GM12878 (cell line): ENCODE data around the gene CYB5D1. TPM values are rescaled to one million over a fixed set of nuclear protein-coding genes. Genes with fewer than 3 reads are reported as not detected.
A peak's percentile ranks its signal among the peaks of the same experiment; 100 is the strongest.

Experiments used
- BHLHE40 ChIP-seq, 2 experiments: fragments of 450-650 bp in 1 of 2; IDR thresholded peaks; 2 replicates each; pipeline ENCODE4 v1.6.1; 2011 to 2017; ENCODE audit warnings: low read depth in 2 of 2, borderline replicate concordance in 1 of 2, improper control_type of control experiment in 1 of 2, low read length in 1 of 2, mild to moderate bottlenecking in 1 of 2
- CBFB ChIP-seq: IDR thresholded peaks from 2 replicates; pipeline ENCODE4 v1.6.1; 2016; ENCODE audit warnings: antibody characterized with exemption, low read depth
- CHD2 ChIP-seq: IDR thresholded peaks from 2 replicates; pipeline ENCODE4 v1.6.1; 2011; ENCODE audit warnings: low read depth, low read length, improper control_type of control experiment, borderline replicate concordance
- CREM ChIP-seq: IDR thresholded peaks from 2 replicates; pipeline ENCODE4 v1.6.1; 2014; ENCODE audit warnings: antibody characterized with exemption, low read depth
- E2F8 ChIP-seq: fragments of 450-650 bp; IDR thresholded peaks from 2 replicates; pipeline ENCODE4 v1.6.1; 2018; ENCODE audit warnings: mild to moderate bottlenecking, low read depth, moderate library complexity; ENCODE audit not compliant: partially characterized antibody
- EED ChIP-seq: sonication (generic); IDR thresholded peaks from 2 replicates; pipeline ENCODE4 v1.6.1; 2016; ENCODE audit warnings: antibody characterized with exemption, low read depth
- EGR1 ChIP-seq, 2 experiments: IDR thresholded peaks; 1 replicate in 1 of 2; 2 replicates in 1 of 2; pipeline ENCODE4 v1.6.1; 2011 to 2012; ENCODE audit warnings: low read depth in 2 of 2, low read length in 2 of 2, borderline replicate concordance in 1 of 2, mild to moderate bottlenecking in 1 of 2, moderate library complexity in 1 of 2
- EP300 ChIP-seq, 2 experiments: fragments of 150-350 bp in 1 of 2; IDR thresholded peaks; 2 replicates each; pipeline ENCODE4 v1.6.1; 2011 to 2012; ENCODE audit warnings: low read depth in 2 of 2, low read length in 2 of 2, borderline replicate concordance in 1 of 2, improper control_type of control experiment in 1 of 2, inconsistent platforms in 1 of 2; ENCODE audit not compliant: control insufficient read depth in 1 of 2
- IKZF1 ChIP-seq: fragments of 450-650 bp; conservative IDR thresholded peaks from 2 replicates; pipeline ENCODE4 v1.6.1; 2017; ENCODE audit warnings: antibody characterized with exemption, mild to moderate bottlenecking
- JUND ChIP-seq: IDR thresholded peaks from 2 replicates; pipeline ENCODE4 v1.6.1; 2012; ENCODE audit warnings: low read depth, mild to moderate bottlenecking, low read length, improper control_type of control experiment, moderate library complexity
- MYB ChIP-seq: fragments of 150-350 bp; IDR thresholded peaks from 2 replicates; pipeline ENCODE4 v1.6.1; 2014; ENCODE audit warnings: mild to moderate bottlenecking, low read depth, low read length, borderline replicate concordance
- NBN ChIP-seq: fragments of 450-650 bp; IDR thresholded peaks from 2 replicates; pipeline ENCODE4 v1.6.1; 2016
- NRF1 ChIP-seq: conservative IDR thresholded peaks from 2 replicates; pipeline ENCODE4 v1.6.1; 2011; ENCODE audit warnings: mild to moderate bottlenecking, low read depth, low read length, improper control_type of control experiment
- PAX5 ChIP-seq: IDR thresholded peaks from 2 replicates; pipeline ENCODE4 v1.6.1; 2011; ENCODE audit warnings: low read depth, low read length, borderline replicate concordance
- PAX8 ChIP-seq: fragments of 450-650 bp; IDR thresholded peaks from 2 replicates; pipeline ENCODE4 v1.6.1; 2017; ENCODE audit warnings: mild to moderate bottlenecking, moderate library complexity
- PKNOX1 ChIP-seq: fragments of 450-650 bp; IDR thresholded peaks from 2 replicates; pipeline ENCODE4 v1.6.1; 2016; ENCODE audit warnings: mild to moderate bottlenecking
- RFX5 ChIP-seq: IDR thresholded peaks from 2 replicates; pipeline ENCODE4 v1.6.1; 2011; ENCODE audit warnings: low read depth, low read length, improper control_type of control experiment
- SMC3 ChIP-seq: IDR thresholded peaks from 2 replicates; pipeline ENCODE4 v1.6.1; 2011; ENCODE audit warnings: low read length, improper control_type of control experiment, borderline replicate concordance
- SPI1 ChIP-seq: IDR thresholded peaks from 2 replicates; pipeline ENCODE4 v1.6.1; 2011; ENCODE audit warnings: low read depth, mild to moderate bottlenecking, low read length, moderate library complexity, borderline replicate concordance; ENCODE audit not compliant: insufficient read depth
- SREBF2 ChIP-seq: IDR thresholded peaks from 2 replicates; pipeline ENCODE4 v1.6.1; 2012; ENCODE audit warnings: mild to moderate bottlenecking, low read length
- TARDBP ChIP-seq: IDR thresholded peaks from 2 replicates; pipeline ENCODE4 v1.6.1; 2016; ENCODE audit warnings: borderline replicate concordance
- TCF12 ChIP-seq: IDR thresholded peaks from 2 replicates; pipeline ENCODE4 v1.6.1; 2011; ENCODE audit warnings: low read depth, mild to moderate bottlenecking, low read length
- TCF3 ChIP-seq: IDR thresholded peaks from 2 replicates; pipeline ENCODE4 v1.6.1; 2012; ENCODE audit warnings: low read depth, mild to moderate bottlenecking, low read length, borderline replicate concordance; ENCODE audit not compliant: insufficient read depth
- YBX1 ChIP-seq: fragments of 450-650 bp; IDR thresholded peaks from 2 replicates; pipeline ENCODE4 v1.6.1; 2016; ENCODE audit warnings: antibody characterized with exemption
- YY1 ChIP-seq: IDR thresholded peaks from 2 replicates; pipeline ENCODE4 v1.6.1; 2011; ENCODE audit warnings: low read depth, mild to moderate bottlenecking, low read length
- ZNF207 ChIP-seq: fragments of 450-650 bp; IDR thresholded peaks from 2 replicates; pipeline ENCODE4 v1.6.1; 2014; ENCODE audit warnings: antibody characterized with exemption, mild to moderate bottlenecking, borderline replicate concordance
- ZNF622 ChIP-seq: fragments of 450-650 bp; IDR thresholded peaks from 2 replicates; pipeline ENCODE4 v1.6.1; 2017; ENCODE audit warnings: mild to moderate bottlenecking, inconsistent platforms
- polyA plus RNA-seq, 11 experiments: library from polyadenylated mRNA; depleted of rRNA in 4 of 11; unstranded in 6 of 11; stranded (reverse) in 5 of 11; fragments of >200 nt; fragmentation: Nextera tagmentation in 4 of 11; fragmentation: Illumina TruSeq in 1 of 11; extraction: Ambion mirVana in 4 of 11; extraction: Trizol in 1 of 11; gene quantifications; 1 replicate in 1 of 11; 2 replicates in 10 of 11; pipeline versions ENCODE4 v1.2.1 to v1.2.3, GENCODE V29; 2011 to 2016; ENCODE audit warnings: inconsistent platforms in 2 of 11, missing spikeins in 2 of 11, low read depth in 1 of 11
- total RNA-seq, 4 experiments: library from RNA; depleted of rRNA in 3 of 4; stranded (reverse); fragments of >200 nt in 3 of 4; fragmentation: Illumina TruSeq in 1 of 4; extraction: Trizol in 1 of 4; gene quantifications; 2 replicates each; pipeline versions ENCODE4 v1.2.1 to v1.2.3, GENCODE V29; 2013 to 2021

Gene CYB5D1
- total and polyA plus RNA-seq, 10 of the 15 experiments (the other 5 are each of a cell fraction or from before 2014, with no cell fraction given): 1.6 to 8.7 (median 6.4) TPM

GRCh38 chr17:7834957-7835813, 22.6 kb upstream of the CYB5D1 start (continued):
- peak; percentile 74 for TF ChIP-seq SMC3
- peak; percentile 92 for TF ChIP-seq RFX5
- TF ChIP-seq E2F8: no peak
- peak; percentile 96 for TF ChIP-seq TCF12
- TF ChIP-seq PAX8: no peak
- peak; percentile 69; the same call in 1 of the 2 replicates for TF ChIP-seq PAX5
- no peak for TF ChIP-seq TCF3
- TF ChIP-seq YY1: peak; percentile 41; the same call in 1 of the 2 replicates
- peak; percentile 70; the same call in 1 of the 2 replicates for TF ChIP-seq CREM
- TF ChIP-seq MYB: 0 out of 2 replicates have a peak, but pooled peaks have one; percentile 15
- peak; percentile 27; the same call in 1 of the 2 replicates for TF ChIP-seq EED
- TF ChIP-seq NBN: peak; percentile 70
- TF ChIP-seq TARDBP: no peak
- TF ChIP-seq CHD2: peak; percentile 75
- peak in 1 of 2 experiments; percentile 78; a peak in 2 of 3 replicates for TF ChIP-seq EGR1 (IDR thresholded peaks at IDR 0.05; ENCODE audit: borderline replicate concordance in 1 of 2, low read depth in 2 of 2, low read length in 2 of 2)
- peak; percentile 100 for TF ChIP-seq BHLHE40 (IDR thresholded peaks at IDR 0.05; ENCODE audit: borderline replicate concordance in 1 of 2, low read depth in 2 of 2, low read length in 1 of 2)
- no peak for TF ChIP-seq PKNOX1
- peak in 1 of 2 experiments; percentile 35; a peak in 1 of 4 replicates for TF ChIP-seq EP300 (IDR thresholded peaks at IDR 0.05; ENCODE audit: borderline replicate concordance in 1 of 2, control insufficient read depth in 1 of 2, low read depth in 2 of 2, low read length in 2 of 2)
- TF ChIP-seq SPI1: peak; percentile 21; the same call in 1 of the 2 replicates
- peak; percentile 64 for TF ChIP-seq NRF1
- TF ChIP-seq ZNF207: peak; percentile 69; the same call in 1 of the 2 replicates
- TF ChIP-seq JUND: 0 out of 2 replicates have a peak, but pooled peaks have one; percentile 16
- no peak for TF ChIP-seq SREBF2
- peak; percentile 96 for TF ChIP-seq IKZF1
- no peak for TF ChIP-seq CBFB
- no peak for TF ChIP-seq ZNF622
- no peak for TF ChIP-seq YBX1
